Fibroblast of pulmonary artery (primary cell): ENCODE measurements around the gene HNF4A.
"Not testable (repeated sequence)": the region's sequence is repeated elsewhere in the genome, so short reads cannot be mapped to it uniquely, and the experiment has no call there.

Source experiments
- DNase-seq: peaks from one replicate; pipeline ENCODE4 v3.0.0-alpha.2; 2010; ENCODE audit warnings: low read depth
- H3K4me3 ChIP-seq: replicated peaks from 2 replicates; pipeline ENCODE4 v1.5.1; 2011; ENCODE audit warnings: low read depth, mild to moderate bottlenecking, control low read depth, low read length, moderate library complexity
- CTCF ChIP-seq: IDR thresholded peaks from 2 replicates; pipeline ENCODE4 v1.5.1; 2011; ENCODE audit warnings: mild to moderate bottlenecking, control low read depth, low read length, inconsistent platforms; ENCODE audit errors: missing control alignments

The HNF4A gene

GRCh38 chr20:44319839-44320422 is 35.6 kb upstream of the HNF4A start:
- H3K4me3 ChIP-seq, result no peak overlapping the region
- no peak for DNase-seq
- no peak for TF ChIP-seq CTCF

- no peak for DNase-seq
- no peak overlapping the region for H3K4me3 ChIP-seq
- TF ChIP-seq CTCF, result no peak
These were observed 31.2 kb upstream of the HNF4A start for GRCh38 chr20:44324343-44324742.

- DNase-seq, result no peak
- TF ChIP-seq CTCF, result no peak
- no peak overlapping the region for H3K4me3 ChIP-seq
These were observed 28.9 kb upstream of the HNF4A start for GRCh38 chr20:44326391-44327159.

- H3K4me3 ChIP-seq, DNase-seq: not testable (repeated sequence)
These were observed 27.8 kb upstream of the HNF4A start for GRCh38 chr20:44327748-44328147.

- no peak for DNase-seq
These were observed 27.1 kb upstream of the HNF4A start for GRCh38 chr20:44328428-44328827.

GRCh38 chr20:44331201-44331600 is 24.3 kb upstream of the HNF4A start:
- H3K4me3 ChIP-seq, result no peak overlapping the region
- TF ChIP-seq CTCF, result no peak
- no peak for DNase-seq

More at GRCh38 chr20:44328428-44328827, 27.1 kb upstream of the HNF4A start:
- no peak for TF ChIP-seq CTCF
- H3K4me3 ChIP-seq, result no peak overlapping the region

GRCh38 chr20:44334306-44334705 is 21.2 kb upstream of the HNF4A start:
- no peak for DNase-seq
- H3K4me3 ChIP-seq, result no peak overlapping the region
- TF ChIP-seq CTCF, result no peak
